GM13976 (cell line): Measurements from ENCODE around the gene DDX27.
"Not testable (repeated sequence)": the region's sequence is repeated elsewhere in the genome, so short reads cannot be mapped to it uniquely, and the experiment has no call there.

Experiments used
- DNase-seq: peaks from one replicate; pipeline ENCODE4 v3.0.0; 2012; ENCODE audit warnings: low spot score
- in situ Hi-C: fragments of 300-500 bp; cut with MboI; formaldehyde crosslinking; loops from one replicate; pipeline ENCODE4 v1.12.0; 2022; ENCODE audit warnings: low sequenced_read_pairs, mixed read lengths, inconsistent platforms; ENCODE audit not compliant: unreplicated experiment
- TF ChIP-seq, protein P1 (sequence below): IDR thresholded peaks from 2 replicates; pipeline ENCODE4 v1.5.1; 2012; ENCODE audit warnings: borderline replicate concordance, mild to moderate bottlenecking; ENCODE audit not compliant: insufficient read depth; ENCODE audit errors: extremely low read depth, missing control alignments, control extremely low read depth

Gene DDX27

DNA sequence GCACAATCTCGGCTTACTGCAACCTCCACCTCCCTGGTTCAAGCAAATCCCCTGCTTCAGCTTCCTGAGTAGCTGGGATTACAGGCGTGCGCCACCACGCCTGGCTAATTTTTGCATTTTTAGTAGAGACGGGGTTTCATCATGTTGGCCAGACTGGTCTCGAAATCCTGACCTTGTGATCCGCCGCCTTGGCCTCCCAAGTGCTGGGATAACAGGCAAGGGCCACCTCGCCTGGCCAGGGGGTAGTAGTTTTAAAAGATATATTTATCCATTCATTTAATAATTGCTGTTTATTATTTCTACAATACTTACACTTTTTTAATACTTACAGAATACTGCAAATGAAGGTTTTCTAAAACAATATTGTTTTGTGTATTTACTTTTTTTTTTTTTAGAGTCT lies 15.5 kb upstream of the DDX27 start:
- in situ Hi-C loops: no loop called here
- no peak for DNase-seq
- TF ChIP-seq, protein P1, sequence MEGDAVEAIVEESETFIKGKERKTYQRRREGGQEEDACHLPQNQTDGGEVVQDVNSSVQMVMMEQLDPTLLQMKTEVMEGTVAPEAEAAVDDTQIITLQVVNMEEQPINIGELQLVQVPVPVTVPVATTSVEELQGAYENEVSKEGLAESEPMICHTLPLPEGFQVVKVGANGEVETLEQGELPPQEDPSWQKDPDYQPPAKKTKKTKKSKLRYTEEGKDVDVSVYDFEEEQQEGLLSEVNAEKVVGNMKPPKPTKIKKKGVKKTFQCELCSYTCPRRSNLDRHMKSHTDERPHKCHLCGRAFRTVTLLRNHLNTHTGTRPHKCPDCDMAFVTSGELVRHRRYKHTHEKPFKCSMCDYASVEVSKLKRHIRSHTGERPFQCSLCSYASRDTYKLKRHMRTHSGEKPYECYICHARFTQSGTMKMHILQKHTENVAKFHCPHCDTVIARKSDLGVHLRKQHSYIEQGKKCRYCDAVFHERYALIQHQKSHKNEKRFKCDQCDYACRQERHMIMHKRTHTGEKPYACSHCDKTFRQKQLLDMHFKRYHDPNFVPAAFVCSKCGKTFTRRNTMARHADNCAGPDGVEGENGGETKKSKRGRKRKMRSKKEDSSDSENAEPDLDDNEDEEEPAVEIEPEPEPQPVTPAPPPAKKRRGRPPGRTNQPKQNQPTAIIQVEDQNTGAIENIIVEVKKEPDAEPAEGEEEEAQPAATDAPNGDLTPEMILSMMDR: no peak

DNA sequence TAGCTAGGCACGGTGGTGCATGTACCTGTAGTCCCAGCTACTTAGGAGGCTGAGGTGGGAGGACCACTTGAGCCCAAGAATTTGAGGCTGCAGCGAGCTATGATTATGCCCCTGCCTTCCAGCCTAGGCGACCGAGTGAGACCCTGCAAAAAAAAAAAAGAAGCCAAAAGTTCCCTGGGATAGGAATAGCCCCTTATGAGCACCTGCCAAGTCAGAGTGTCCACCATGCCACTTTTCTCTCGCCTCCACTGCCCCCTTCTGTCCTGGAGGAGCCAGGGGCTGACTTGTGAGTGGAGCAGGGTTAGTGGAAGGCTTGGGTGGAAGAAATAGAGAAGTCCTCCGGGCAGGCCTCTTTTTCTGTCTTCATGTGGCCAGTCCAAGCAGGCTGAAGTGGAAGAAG lies 12.1 kb upstream of the DDX27 start:
- in situ Hi-C loops: no loop called here
- DNase-seq: peak; percentile 45
- TF ChIP-seq, protein P1: peak; percentile 35

- no peak for DNase-seq
- in situ Hi-C loops: no loop called here
- TF ChIP-seq, protein P1: no peak
Measured at GRCh38 chr20:49210101-49210756, 9.0 kb upstream of the DDX27 start.

GRCh38 chr20:49210757-49211110 lies 8.5 kb upstream of the DDX27 start:
- in situ Hi-C loops: no loop called here
- TF ChIP-seq, protein P1: no peak

GRCh38 chr20:49214571-49214970 lies 4.6 kb upstream of the DDX27 start:
- in situ Hi-C loops: no loop called here
- TF ChIP-seq, protein P1: no peak
- no peak for DNase-seq

More at GRCh38 chr20:49210757-49211110, 8.5 kb upstream of the DDX27 start:
- no peak for DNase-seq

- in situ Hi-C loops: loop anchor here (5.0 kb wide), 1 partner anchor 83 kb away; no protein-coding TSS in a partner anchor
- no peak for DNase-seq
- TF ChIP-seq, protein P1: no peak
Measured at GRCh38 chr20:49215232-49215631, 4.0 kb upstream of the DDX27 start.

DNA sequence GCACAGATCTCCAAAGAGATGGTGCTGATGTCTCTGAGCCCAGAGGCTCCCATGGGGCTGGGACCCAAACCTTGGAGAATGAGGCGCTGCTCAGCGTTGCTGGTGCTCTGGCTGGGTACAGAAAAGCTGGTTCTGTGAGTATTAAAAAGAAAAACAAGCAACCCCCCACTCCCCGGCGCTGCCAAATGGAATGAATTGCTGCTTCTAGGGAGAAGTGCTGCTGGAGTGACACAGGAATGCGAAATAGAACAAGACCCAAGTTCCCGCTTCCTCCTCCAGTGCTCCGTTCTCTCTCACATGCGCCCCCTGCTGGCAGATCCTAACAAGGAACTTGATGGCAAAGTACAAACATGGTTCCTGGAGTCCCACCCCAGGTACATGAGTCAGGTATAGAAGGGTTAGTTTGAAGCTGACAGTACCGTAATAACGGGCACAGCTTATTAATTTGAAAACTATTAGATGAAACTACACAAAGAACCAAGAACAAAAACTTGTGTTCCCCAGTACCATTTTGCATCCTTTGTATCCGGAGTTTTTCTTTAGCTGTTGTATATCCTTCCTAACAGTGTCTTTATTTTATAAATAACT lies 2.1 kb upstream of the DDX27 start:
- TF ChIP-seq, protein P1: peak; percentile 81
- in situ Hi-C loops: loop anchor here (5.0 kb wide), 1 partner anchor 85 kb away; no protein-coding TSS in a partner anchor
- peak; percentile 74 for DNase-seq

GRCh38 chr20:49218739-49219090 lies 501 bp upstream of the DDX27 start:
- not testable (repeated sequence) for DNase-seq
- in situ Hi-C loops: loop anchor here (5.0 kb wide), 1 partner anchor 86 kb away; no protein-coding TSS in a partner anchor
